Activated naive CD8-positive, alpha-beta T cell treated with anti-CD3 and anti-CD28 coated beads, Interleukin-2, amount 10 ng/mL, durations not matched to agents 7 days and 5 days (primary cell): ENCODE data around the gene HBA2. TPM values are rescaled to one million over a fixed set of nuclear protein-coding genes. Genes with fewer than 3 reads are reported as not detected.
"Not testable (repeated sequence)": the region's sequence is repeated elsewhere in the genome, so short reads cannot be mapped to it uniquely, and the experiment has no call there.

ENCODE experiments used
- ATAC-seq: fragments of 150-1000 bp; cut with Tn5 transposase; one replicate; pipeline ENCODE4 v1.10.0; 2021; ENCODE audit warnings: low read depth, moderate library complexity
- POLR2A ChIA-PET: fragments of 350-600 bp; sonication (Branson Sonifier 250); formaldehyde crosslinking; loops from one replicate; lab custom pipeline; 2021; ENCODE audit warnings: antibody characterized with exemption; lab: Charles Lee
- DNase-seq: peaks from one replicate; pipeline ENCODE4 v3.0.0; 2021
- H3K27ac Mint-ChIP-seq: one replicate; pipeline ENCODE4 v1.8.0; 2022; ENCODE audit warnings: mild to moderate bottlenecking, mixed read lengths
- H3K27me3 Mint-ChIP-seq: one replicate; pipeline ENCODE4 v1.8.0; 2022; ENCODE audit warnings: mild to moderate bottlenecking, moderate library complexity, mixed read lengths
- H3K36me3 Mint-ChIP-seq: one replicate; pipeline ENCODE4 v1.8.0; 2021; ENCODE audit warnings: mild to moderate bottlenecking, mixed read lengths
- H3K4me1 Mint-ChIP-seq: one replicate; pipeline ENCODE4 v1.8.0; 2021; ENCODE audit warnings: mixed read lengths
- H3K4me3 Mint-ChIP-seq: one replicate; pipeline ENCODE4 v1.8.0; 2022; ENCODE audit warnings: mild to moderate bottlenecking, moderate library complexity, mixed read lengths
- H3K9me3 Mint-ChIP-seq: one replicate; pipeline ENCODE4 v1.8.0; 2021; ENCODE audit warnings: mixed read lengths
- total RNA-seq, 2 experiments: library from RNA; stranded (reverse); gene quantifications; one replicate each; pipeline ENCODE4 v1.2.3, GENCODE V29; 2021

The HBA2 gene
- total RNA-seq, 2 experiments from 2014 or later = not detected

- no peak for ATAC-seq
- no peak overlapping the region for H3K4me3 Mint-ChIP-seq
- H3K9me3 Mint-ChIP-seq = no peaks in the 10 kb centered on the region
- H3K36me3 Mint-ChIP-seq = no peaks in the 10 kb centered on the region
- DNase-seq = no peak
- peaks cover 24% of the 10 kb centered on the region for H3K27me3 Mint-ChIP-seq
- H3K27ac Mint-ChIP-seq = no peak overlapping the region
- POLR2A ChIA-PET = no interaction called here
- H3K4me1 Mint-ChIP-seq = no peaks in the 10 kb centered on the region
Measured at GRCh38 chr16:146646-147045, 26.0 kb upstream of the HBA2 start.

GRCh38 chr16:149024-149660, 23.5 kb upstream of the HBA2 start:
- Mint-ChIP-seq H3K4me3 (no peak overlapping the region), H3K4me1 (no peaks in the 10 kb centered on the region), H3K36me3 (no peaks in the 10 kb centered on the region), H3K27ac (no peak overlapping the region), H3K9me3 (no peaks in the 10 kb centered on the region), H3K27me3 (peaks cover 25% of the 10 kb centered on the region)
- POLR2A ChIA-PET = no interaction called here
- no peak for ATAC-seq
- DNase-seq = no peak

- H3K27ac Mint-ChIP-seq = no peak within 1 kb of the TSS
- peak; percentile 9 for ATAC-seq
- no peak for DNase-seq
- H3K27me3 Mint-ChIP-seq = peaks cover 37% of the 10 kb centered on the region
- peaks cover 5% of the 10 kb centered on the region for H3K4me1 Mint-ChIP-seq
- no peaks in the 10 kb centered on the region for H3K36me3 Mint-ChIP-seq
- H3K4me3 Mint-ChIP-seq = peak within 1 kb of the TSS; percentile 13
- POLR2A ChIA-PET = no interaction called here
- H3K9me3 Mint-ChIP-seq = no peaks in the 10 kb centered on the region
Measured at GRCh38 chr16:152141-153128, 20.2 kb upstream of the HBA2 start, which contains the start of gene HBZ. HBZ (plus strand) TSS chr16:152644; CDS start chr16:152910, 266 bp downstream.

- ATAC-seq, H3K9me3 Mint-ChIP-seq, H3K36me3 Mint-ChIP-seq, H3K27ac Mint-ChIP-seq, H3K4me1 Mint-ChIP-seq, POLR2A ChIA-PET, DNase-seq: not testable (repeated sequence)
- peaks cover 36% of the 10 kb centered on the region for H3K27me3 Mint-ChIP-seq
- H3K4me3 Mint-ChIP-seq = peak overlapping the region; percentile 13
Measured at GRCh38 chr16:153129-153521, 19.6 kb upstream of the HBA2 start.

GRCh38 chr16:153550-154216, 19.0 kb upstream of the HBA2 start:
- ATAC-seq = peak; percentile 58
- DNase-seq, POLR2A ChIA-PET, H3K9me3 Mint-ChIP-seq, H3K27ac Mint-ChIP-seq, H3K36me3 Mint-ChIP-seq, H3K4me3 Mint-ChIP-seq, H3K4me1 Mint-ChIP-seq: not testable (repeated sequence)
- peaks cover 35% of the 10 kb centered on the region for H3K27me3 Mint-ChIP-seq

- H3K27me3 Mint-ChIP-seq = peaks cover 31% of the 10 kb centered on the region
- DNase-seq = peak; percentile 52
- POLR2A ChIA-PET = no interaction called here
Measured at GRCh38 chr16:154217-155030, 18.3 kb upstream of the HBA2 start.

GRCh38 chr16:155031-155398, 17.7 kb upstream of the HBA2 start:
- H3K4me3 Mint-ChIP-seq = peak overlapping the region; percentile 78
- ATAC-seq (no peak), DNase-seq (no peak)
- H3K27ac Mint-ChIP-seq = no peak overlapping the region
- H3K36me3 Mint-ChIP-seq = no peaks in the 10 kb centered on the region
- H3K4me1 Mint-ChIP-seq = peaks cover 5% of the 10 kb centered on the region
- POLR2A ChIA-PET = no interaction called here
- H3K9me3 Mint-ChIP-seq = no peaks in the 10 kb centered on the region
- H3K27me3 Mint-ChIP-seq = peaks cover 28% of the 10 kb centered on the region

More at GRCh38 chr16:154217-155030, 18.3 kb upstream of the HBA2 start:
- Mint-ChIP-seq H3K4me3 (peak overlapping the region; percentile 78), H3K9me3 (no peaks in the 10 kb centered on the region), H3K4me1 (peaks cover 5% of the 10 kb centered on the region), H3K27ac (no peak overlapping the region), H3K36me3 (no peaks in the 10 kb centered on the region)
- ATAC-seq = peak; percentile 27

GRCh38 chr16:159136-159849, 13.4 kb upstream of the HBA2 start:
- peaks cover 5% of the 10 kb centered on the region for H3K4me1 Mint-ChIP-seq
- H3K36me3 Mint-ChIP-seq = no peaks in the 10 kb centered on the region
- H3K27ac Mint-ChIP-seq = no peak overlapping the region
- DNase-seq (no peak), ATAC-seq (no peak)
- no peak overlapping the region for H3K4me3 Mint-ChIP-seq
- POLR2A ChIA-PET = no interaction called here
- no peaks in the 10 kb centered on the region for H3K9me3 Mint-ChIP-seq
- peaks cover 28% of the 10 kb centered on the region for H3K27me3 Mint-ChIP-seq

GRCh38 chr16:160242-160641, 12.4 kb upstream of the HBA2 start:
- H3K36me3 Mint-ChIP-seq, H3K4me3 Mint-ChIP-seq, DNase-seq, ATAC-seq, POLR2A ChIA-PET, H3K9me3 Mint-ChIP-seq, H3K27ac Mint-ChIP-seq, H3K4me1 Mint-ChIP-seq: not testable (repeated sequence)
- H3K27me3 Mint-ChIP-seq = peaks cover 24% of the 10 kb centered on the region

GRCh38 chr16:160691-161190, 11.9 kb upstream of the HBA2 start:
- POLR2A ChIA-PET = no interaction called here
- H3K4me1 Mint-ChIP-seq = no peaks in the 10 kb centered on the region
- no peak overlapping the region for H3K4me3 Mint-ChIP-seq
- no peaks in the 10 kb centered on the region for H3K36me3 Mint-ChIP-seq
- H3K27me3 Mint-ChIP-seq = peaks cover 25% of the 10 kb centered on the region
- H3K27ac Mint-ChIP-seq = no peak overlapping the region
- DNase-seq (no peak), ATAC-seq (no peak)
- no peaks in the 10 kb centered on the region for H3K9me3 Mint-ChIP-seq

GRCh38 chr16:162271-162991, 10.2 kb upstream of the HBA2 start:
- no peak overlapping the region for H3K4me3 Mint-ChIP-seq
- H3K27ac Mint-ChIP-seq = no peak overlapping the region
- H3K36me3 Mint-ChIP-seq = no peaks in the 10 kb centered on the region
- POLR2A ChIA-PET = no interaction called here
- H3K27me3 Mint-ChIP-seq = peaks cover 30% of the 10 kb centered on the region
- H3K4me1 Mint-ChIP-seq = peaks cover 3% of the 10 kb centered on the region
- no peaks in the 10 kb centered on the region for H3K9me3 Mint-ChIP-seq
- ATAC-seq (no peak), DNase-seq (no peak)

- peaks cover 37% of the 10 kb centered on the region for H3K27me3 Mint-ChIP-seq
- H3K4me3 Mint-ChIP-seq, POLR2A ChIA-PET, H3K4me1 Mint-ChIP-seq, DNase-seq, ATAC-seq, H3K36me3 Mint-ChIP-seq, H3K9me3 Mint-ChIP-seq, H3K27ac Mint-ChIP-seq: not testable (repeated sequence)
Measured at GRCh38 chr16:163139-163538, 9.5 kb upstream of the HBA2 start.
